Activated naive CD8-positive, alpha-beta T cell treated with anti-CD3 and anti-CD28 coated beads, Interleukin-2, amount 10 ng/mL, durations not matched to agents 7 days and 5 days (primary cell): Measurements from ENCODE around the gene FTCD. TPM values are rescaled to one million over a fixed set of nuclear protein-coding genes. Genes with fewer than 3 reads are reported as not detected.

ENCODE experiments used
- ATAC-seq: fragments of 150-1000 bp; cut with Tn5 transposase; one replicate; pipeline ENCODE4 v1.10.0; 2021; ENCODE audit warnings: low read depth, moderate library complexity
- POLR2A ChIA-PET: fragments of 350-600 bp; sonication (Branson Sonifier 250); formaldehyde crosslinking; loops from one replicate; lab custom pipeline; 2021; ENCODE audit warnings: antibody characterized with exemption; lab: Charles Lee
- DNase-seq: peaks from one replicate; pipeline ENCODE4 v3.0.0; 2021
- H3K27ac Mint-ChIP-seq: one replicate; pipeline ENCODE4 v1.8.0; 2022; ENCODE audit warnings: mild to moderate bottlenecking, mixed read lengths
- H3K27me3 Mint-ChIP-seq: one replicate; pipeline ENCODE4 v1.8.0; 2022; ENCODE audit warnings: mild to moderate bottlenecking, moderate library complexity, mixed read lengths
- H3K36me3 Mint-ChIP-seq: one replicate; pipeline ENCODE4 v1.8.0; 2021; ENCODE audit warnings: mild to moderate bottlenecking, mixed read lengths
- H3K4me1 Mint-ChIP-seq: one replicate; pipeline ENCODE4 v1.8.0; 2021; ENCODE audit warnings: mixed read lengths
- H3K4me3 Mint-ChIP-seq: one replicate; pipeline ENCODE4 v1.8.0; 2022; ENCODE audit warnings: mild to moderate bottlenecking, moderate library complexity, mixed read lengths
- H3K9me3 Mint-ChIP-seq: one replicate; pipeline ENCODE4 v1.8.0; 2021; ENCODE audit warnings: mixed read lengths
- total RNA-seq, 2 experiments: library from RNA; stranded (reverse); gene quantifications; one replicate each; pipeline ENCODE4 v1.2.3, GENCODE V29; 2021

Gene FTCD
- total RNA-seq, 2 experiments from 2014 or later, result 0.65 to 1.3 TPM

- Mint-ChIP-seq H3K9me3 (no peaks in the 10 kb centered on the region), H3K36me3 (no peaks in the 10 kb centered on the region), H3K4me3 (no peak overlapping the region), H3K27ac (no peak overlapping the region), H3K27me3 (peaks cover 2% of the 10 kb centered on the region), H3K4me1 (no peaks in the 10 kb centered on the region)
- ATAC-seq (no peak), DNase-seq (no peak)
- POLR2A ChIA-PET, result no interaction called here
These were observed 2.6 kb upstream of the FTCD start for GRCh38 chr21:46157987-46158451.

DNA sequence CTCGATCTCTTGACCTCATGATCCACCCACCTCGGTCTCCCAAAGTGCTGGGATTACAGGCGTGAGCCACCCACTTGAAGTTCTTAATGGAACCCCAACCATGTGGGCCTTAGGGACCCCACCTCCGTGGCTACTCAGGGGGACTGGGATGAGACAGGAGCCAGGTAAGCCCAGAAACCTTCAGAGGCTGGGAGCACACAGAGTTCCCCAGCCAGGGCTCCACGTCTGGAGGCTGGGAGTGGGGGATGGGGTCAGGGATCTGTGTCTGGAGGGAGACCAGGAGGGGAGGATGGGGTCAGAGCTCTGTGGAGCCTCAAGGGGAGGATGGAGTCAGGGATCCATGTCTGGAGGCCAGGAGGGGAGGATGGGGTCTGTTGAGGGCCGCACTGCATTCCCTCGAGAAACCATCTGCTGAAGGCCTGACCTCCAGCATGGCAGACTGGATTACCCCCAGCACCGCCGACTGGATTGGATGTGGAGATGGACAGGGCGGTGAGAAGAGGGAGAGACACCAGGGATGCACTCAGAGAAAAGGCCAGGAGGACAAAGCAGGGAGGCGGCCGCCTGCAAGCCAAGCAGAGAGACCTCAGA lies 2.1 kb upstream of the FTCD start:
- H3K9me3 Mint-ChIP-seq, result no peaks in the 10 kb centered on the region
- H3K27me3 Mint-ChIP-seq, result no peaks in the 10 kb centered on the region
- H3K36me3 Mint-ChIP-seq, result no peaks in the 10 kb centered on the region
- H3K27ac Mint-ChIP-seq, result no peak overlapping the region
- POLR2A ChIA-PET, result no interaction called here
- no peak for DNase-seq
- ATAC-seq, result no peak
- H3K4me3 Mint-ChIP-seq, result no peak overlapping the region
- no peaks in the 10 kb centered on the region for H3K4me1 Mint-ChIP-seq

GRCh38 chr21:46156678-46157077 lies 1.3 kb upstream of the FTCD start:
- Mint-ChIP-seq H3K27me3 (no peaks in the 10 kb centered on the region), H3K27ac (no peak overlapping the region), H3K4me1 (no peaks in the 10 kb centered on the region), H3K36me3 (no peaks in the 10 kb centered on the region), H3K9me3 (no peaks in the 10 kb centered on the region), H3K4me3 (no peak overlapping the region)
- POLR2A ChIA-PET, result no interaction called here
- DNase-seq (no peak), ATAC-seq (no peak)

DNA sequence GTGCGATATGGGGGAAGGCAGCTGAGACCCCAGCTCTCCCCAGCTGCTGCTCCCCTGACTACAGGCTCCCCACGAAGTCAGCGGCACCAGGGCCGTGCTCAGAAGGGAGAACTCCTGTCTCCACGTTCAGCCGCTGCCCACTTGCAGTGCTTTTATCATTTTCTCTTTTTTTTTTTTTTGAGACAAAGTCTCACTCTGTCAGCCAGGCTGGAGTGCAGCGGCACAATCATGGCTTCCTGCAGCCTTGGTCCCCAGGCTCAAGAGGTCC lies 933 bp upstream of the FTCD start:
- Mint-ChIP-seq H3K4me1 (no peaks in the 10 kb centered on the region), H3K27me3 (no peaks in the 10 kb centered on the region)

GRCh38 chr21:46154955-46155513 lies 345 bp downstream of the FTCD start:
- peak; percentile 29 for DNase-seq
- no peak for ATAC-seq
- Mint-ChIP-seq H3K27ac (no peak overlapping the region), H3K9me3 (no peaks in the 10 kb centered on the region), H3K27me3 (no peaks in the 10 kb centered on the region), H3K4me3 (no peak overlapping the region), H3K4me1 (no peaks in the 10 kb centered on the region), H3K36me3 (no peaks in the 10 kb centered on the region)
- POLR2A ChIA-PET, result no interaction called here

More for the DNA sequence above, 933 bp upstream of the FTCD start:
- no peaks in the 10 kb centered on the region for H3K36me3 Mint-ChIP-seq
- no peak for ATAC-seq
- no peak for DNase-seq
- H3K4me3 Mint-ChIP-seq, result no peak overlapping the region
- POLR2A ChIA-PET, result no interaction called here
- no peaks in the 10 kb centered on the region for H3K9me3 Mint-ChIP-seq
- H3K27ac Mint-ChIP-seq, result no peak overlapping the region

DNA sequence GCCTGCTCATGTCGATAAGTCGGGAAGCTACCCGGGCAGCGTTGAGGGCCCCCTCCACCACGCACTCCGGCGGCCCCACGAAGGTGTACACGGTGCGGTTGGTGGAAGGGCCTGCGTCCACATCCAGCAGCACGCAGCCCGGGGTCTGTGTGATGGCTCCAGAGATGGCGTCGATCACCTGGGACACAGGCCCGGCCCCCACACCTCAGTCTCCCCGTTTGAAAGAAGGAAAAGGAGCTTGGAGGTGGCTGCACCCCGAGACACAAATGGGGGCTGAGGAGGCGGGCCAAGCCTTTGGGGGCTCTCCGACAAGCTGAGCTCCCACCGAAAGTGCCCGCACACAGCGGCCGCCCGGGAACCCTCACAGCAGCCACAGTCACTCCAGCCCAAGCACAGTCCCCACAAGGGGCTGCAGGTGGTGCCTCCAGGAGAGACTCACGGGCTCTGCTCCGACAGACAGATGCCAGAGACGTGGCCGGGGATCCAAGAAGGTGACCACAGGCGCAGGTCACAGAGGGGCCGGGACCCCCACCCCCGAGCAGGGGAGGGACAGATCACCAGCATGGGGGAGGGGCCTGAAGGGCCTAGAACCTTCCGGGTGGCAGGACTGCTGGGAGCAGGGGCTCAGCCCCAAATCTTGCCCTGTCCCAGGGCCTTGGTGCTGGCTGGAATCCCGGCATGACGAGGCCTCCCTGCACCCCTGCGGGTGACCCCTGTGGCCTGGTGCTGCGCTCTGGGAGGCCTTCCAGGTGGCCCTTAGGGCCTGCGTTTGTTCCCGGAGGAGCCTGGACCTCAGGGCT lies 1.0 kb downstream of the FTCD start:
- H3K36me3 Mint-ChIP-seq, result no peaks in the 10 kb centered on the region
- POLR2A ChIA-PET, result interaction anchor here (0.7 kb wide), 1 partner anchor 74 kb away, joined by 3 read pairs; the partner anchor contains the start of gene LSS
- ATAC-seq (no peak), DNase-seq (no peak)
- no peaks in the 10 kb centered on the region for H3K4me1 Mint-ChIP-seq
- H3K4me3 Mint-ChIP-seq, result no peak overlapping the region
- H3K27ac Mint-ChIP-seq, result no peak overlapping the region
- H3K9me3 Mint-ChIP-seq, result no peaks in the 10 kb centered on the region
- no peaks in the 10 kb centered on the region for H3K27me3 Mint-ChIP-seq

DNA sequence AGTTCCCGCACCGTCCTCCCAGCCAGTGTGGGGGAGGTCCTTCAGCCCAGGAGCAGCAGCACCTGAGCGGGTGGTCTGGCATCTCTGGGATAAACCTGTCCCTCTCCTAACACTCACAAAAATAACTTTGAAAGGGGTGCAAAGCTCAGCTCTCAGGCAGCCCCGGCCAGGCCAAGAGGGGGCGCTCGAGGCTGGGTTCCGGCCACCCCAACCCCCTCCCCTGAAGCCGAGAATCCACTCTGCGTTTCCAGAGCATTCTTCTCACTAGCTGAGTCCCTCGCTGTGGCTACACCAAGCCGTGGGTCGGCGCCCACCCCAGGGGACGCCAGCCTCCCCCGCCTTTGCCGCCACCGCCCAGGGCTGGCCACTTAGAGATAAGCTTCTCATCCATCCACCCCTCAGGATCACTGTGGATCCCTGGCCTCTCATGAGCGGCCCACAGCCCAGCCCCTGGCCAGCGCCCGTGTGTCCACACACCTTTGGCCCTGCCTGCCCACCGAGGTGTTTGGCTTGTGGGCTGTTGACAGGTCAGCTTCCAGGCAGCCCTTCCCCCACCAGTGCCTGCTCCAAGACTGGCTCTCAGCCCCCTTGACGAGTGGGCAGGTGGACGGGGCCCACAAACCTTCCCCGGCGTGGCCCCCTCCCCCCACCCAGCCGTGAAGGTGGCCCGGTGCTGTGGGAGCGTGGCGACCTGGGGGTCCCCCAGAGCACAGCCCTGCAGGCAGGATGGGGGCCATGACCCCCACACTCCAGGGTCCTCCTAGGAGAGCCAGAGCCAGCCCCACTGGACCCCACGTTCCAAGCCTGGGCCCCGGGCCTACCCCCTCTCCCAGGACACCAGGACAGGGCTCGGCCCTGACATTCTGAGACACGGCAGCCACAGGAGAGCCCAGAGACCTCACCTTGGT lies 1.9 kb downstream of the FTCD start:
- ATAC-seq, result peak; percentile 57
- Mint-ChIP-seq H3K4me1 (no peaks in the 10 kb centered on the region), H3K27ac (no peak overlapping the region), H3K9me3 (no peaks in the 10 kb centered on the region), H3K36me3 (no peaks in the 10 kb centered on the region), H3K27me3 (no peaks in the 10 kb centered on the region), H3K4me3 (no peak overlapping the region)
- peak; percentile 73 for DNase-seq
- POLR2A ChIA-PET, result interaction anchor here (0.7 kb wide), 1 partner anchor 75 kb away, joined by 3 read pairs; the partner anchor contains the start of gene LSS

GRCh38 chr21:46152927-46153246 lies 2.5 kb downstream of the FTCD start:
- Mint-ChIP-seq H3K9me3 (no peaks in the 10 kb centered on the region), H3K36me3 (no peaks in the 10 kb centered on the region), H3K27ac (no peak overlapping the region), H3K27me3 (no peaks in the 10 kb centered on the region), H3K4me3 (no peak overlapping the region), H3K4me1 (no peaks in the 10 kb centered on the region)
- POLR2A ChIA-PET, result no interaction called here
- peak; percentile 31 for ATAC-seq
- DNase-seq, result no peak

DNA sequence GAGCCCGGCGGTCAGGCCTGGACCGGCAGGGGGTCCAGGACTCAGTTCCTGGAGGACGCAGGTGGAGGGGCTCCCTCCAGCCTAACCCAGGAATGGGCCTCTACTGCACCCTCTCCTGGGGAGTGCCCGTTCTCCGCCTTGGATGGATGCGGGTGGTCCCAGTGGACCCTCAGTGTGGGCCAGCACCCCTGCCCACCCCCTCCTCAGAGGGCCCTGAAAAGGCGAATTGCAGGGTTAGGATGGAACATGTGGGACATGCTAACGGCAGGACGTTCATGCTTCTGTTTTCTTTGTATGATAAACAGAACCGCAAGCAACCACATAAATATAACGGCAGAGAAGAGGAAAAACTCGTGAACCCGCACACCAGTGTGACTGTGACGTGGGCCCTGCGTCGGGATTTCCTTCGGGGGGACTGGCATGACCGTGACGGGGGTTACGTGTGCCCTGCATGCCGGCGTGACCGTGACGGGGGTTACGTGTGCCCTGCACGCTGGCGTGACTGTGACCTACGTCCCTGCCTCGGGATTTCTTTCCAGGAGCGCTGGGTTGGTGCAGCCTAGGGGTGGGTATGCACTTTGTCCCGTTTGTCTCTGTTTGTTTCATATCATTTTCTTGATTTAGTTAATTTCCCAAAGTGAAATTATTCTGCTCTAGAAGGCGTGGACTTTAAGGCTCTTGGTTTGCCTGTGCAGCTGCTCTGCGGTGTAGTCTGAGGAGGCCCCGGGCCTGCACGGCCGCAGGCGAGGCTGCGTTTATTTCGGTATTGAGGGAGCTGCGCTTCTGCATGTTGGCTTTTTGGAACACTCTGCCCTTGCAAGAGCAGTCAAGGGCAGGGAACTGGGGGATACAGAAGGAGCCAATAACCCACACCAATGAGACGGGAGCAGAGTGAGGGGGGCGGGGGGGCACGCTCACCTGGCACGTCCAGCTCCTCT lies 3.1 kb downstream of the FTCD start:
- ATAC-seq, result no peak
- no peak overlapping the region for H3K27ac Mint-ChIP-seq
- H3K27me3 Mint-ChIP-seq, result no peaks in the 10 kb centered on the region

DNA sequence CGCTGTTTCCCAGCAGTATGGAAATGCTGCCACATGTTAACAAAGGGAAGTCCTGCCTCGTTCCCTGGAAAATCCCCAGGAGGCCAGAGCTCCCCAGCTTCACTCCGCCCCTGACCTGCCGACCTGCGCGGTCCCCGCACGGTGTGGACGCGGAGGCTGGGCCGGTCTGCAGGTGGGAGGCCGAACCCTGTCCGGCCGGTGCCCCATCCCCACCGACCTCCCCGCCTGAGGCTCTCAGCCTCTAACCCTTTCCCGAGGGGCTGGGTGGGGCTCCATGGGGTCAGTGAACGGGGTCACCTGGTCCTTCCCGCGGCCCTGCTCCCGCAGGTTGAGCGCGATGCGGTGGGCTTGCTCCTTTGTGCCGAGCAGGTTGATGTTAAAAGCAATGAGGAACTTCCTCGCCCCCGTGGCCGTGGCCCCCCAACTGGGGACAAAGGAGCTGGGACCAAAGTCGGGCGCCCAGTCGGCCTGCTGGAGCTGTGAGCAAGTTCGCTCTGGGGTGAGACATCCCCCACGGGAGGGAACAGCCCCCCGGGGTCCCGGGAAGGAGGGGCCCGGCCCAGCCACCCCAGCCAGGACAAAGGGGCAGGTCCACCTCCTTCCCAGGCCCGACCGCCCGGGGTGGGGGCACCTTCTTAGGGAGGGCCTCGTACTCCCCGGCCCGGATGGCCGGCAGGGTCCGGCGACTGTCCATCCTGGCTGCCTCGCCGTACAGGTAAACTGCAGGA lies 4.0 kb downstream of the FTCD start:
- Mint-ChIP-seq H3K4me3 (no peak overlapping the region), H3K27ac (no peak overlapping the region), H3K36me3 (no peaks in the 10 kb centered on the region), H3K27me3 (no peaks in the 10 kb centered on the region), H3K9me3 (no peaks in the 10 kb centered on the region), H3K4me1 (no peaks in the 10 kb centered on the region)
- POLR2A ChIA-PET, result no interaction called here
- ATAC-seq (no peak), DNase-seq (peak; percentile 27)

More for the DNA sequence above, 3.1 kb downstream of the FTCD start:
- no peak for DNase-seq
- no peaks in the 10 kb centered on the region for H3K36me3 Mint-ChIP-seq
- POLR2A ChIA-PET, result no interaction called here
- no peaks in the 10 kb centered on the region for H3K9me3 Mint-ChIP-seq
- H3K4me1 Mint-ChIP-seq, result no peaks in the 10 kb centered on the region
- no peak overlapping the region for H3K4me3 Mint-ChIP-seq

DNA sequence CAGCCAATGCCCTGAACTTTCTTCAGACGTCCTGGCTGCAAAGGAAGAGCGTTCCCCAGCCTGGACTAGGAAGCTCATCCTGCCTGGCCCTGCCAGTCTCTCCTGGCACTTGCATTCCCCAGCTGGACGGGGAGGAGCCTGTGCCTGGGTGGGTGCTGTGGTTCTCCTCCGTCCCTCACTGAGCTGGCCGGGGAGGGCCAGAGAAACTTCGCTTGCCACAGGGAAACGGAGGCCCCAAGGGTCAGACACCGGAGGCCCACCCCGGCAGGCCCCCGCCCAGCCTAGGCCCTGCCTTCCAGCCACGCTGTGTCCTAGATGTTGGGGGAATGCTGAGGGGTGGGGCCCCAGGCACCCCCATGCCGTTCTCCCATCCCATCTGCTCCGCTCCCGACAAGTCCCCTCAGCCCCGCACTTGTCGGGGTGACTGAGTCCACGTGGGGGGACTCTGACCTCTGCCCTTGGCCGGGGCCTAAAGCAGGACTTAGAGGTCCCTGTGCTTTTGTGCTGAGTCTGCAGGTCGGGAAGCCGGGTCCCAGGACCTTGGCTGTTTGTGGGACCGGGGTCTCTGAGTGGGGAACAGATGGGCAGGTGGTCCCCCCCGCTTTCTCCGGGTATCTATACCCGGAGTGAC lies 4.8 kb downstream of the FTCD start:
- H3K36me3 Mint-ChIP-seq, result no peaks in the 10 kb centered on the region
- POLR2A ChIA-PET, result no interaction called here
- peak; percentile 25 for DNase-seq
- no peak overlapping the region for H3K27ac Mint-ChIP-seq
- no peak overlapping the region for H3K4me3 Mint-ChIP-seq
- H3K4me1 Mint-ChIP-seq, result no peaks in the 10 kb centered on the region
- no peaks in the 10 kb centered on the region for H3K27me3 Mint-ChIP-seq
- H3K9me3 Mint-ChIP-seq, result no peaks in the 10 kb centered on the region
- no peak for ATAC-seq

- Mint-ChIP-seq H3K36me3 (no peaks in the 10 kb centered on the region), H3K27me3 (no peaks in the 10 kb centered on the region), H3K4me1 (no peaks in the 10 kb centered on the region), H3K27ac (no peak overlapping the region), H3K4me3 (no peak overlapping the region), H3K9me3 (no peaks in the 10 kb centered on the region)
- POLR2A ChIA-PET, result no interaction called here
- DNase-seq (peak; percentile 20), ATAC-seq (no peak)
These were observed 5.3 kb downstream of the FTCD start for GRCh38 chr21:46150073-46150472.
